ENCODE measurements around the gene NT5C1B.

NT5C1B gene

DNA sequence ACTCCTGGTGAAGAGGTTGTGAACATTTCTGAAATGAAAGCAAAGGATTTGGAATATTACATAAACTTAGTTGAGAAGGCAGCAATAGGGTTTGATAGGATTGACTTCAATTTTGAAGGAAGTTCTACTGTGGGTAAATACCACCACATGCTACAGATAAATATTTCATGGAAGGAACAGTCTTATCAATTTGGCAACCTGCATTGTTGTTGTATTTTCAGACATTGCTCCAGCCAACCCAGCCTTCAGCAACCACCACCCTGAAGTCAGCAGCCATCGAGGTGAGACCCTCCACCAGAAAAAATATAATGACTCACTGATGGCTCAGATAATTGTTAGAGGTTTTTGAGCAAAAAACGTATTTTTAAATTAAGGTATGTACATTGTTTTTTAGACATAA lies 38.9 kb downstream of the NT5C1B start:
- no peak overlapping the region for H3K27ac ChIP-seq (replicated peaks)
- no peaks in the 10 kb centered on the region for H3K27me3 ChIP-seq (ENCODE audit: insufficient read depth, poor library complexity, severe bottlenecking)
- no peak for TF ChIP-seq POLR2AphosphoS5 (IDR thresholded peaks at IDR 0.05; ENCODE audit: low read depth)
- TF ChIP-seq, protein P1, sequence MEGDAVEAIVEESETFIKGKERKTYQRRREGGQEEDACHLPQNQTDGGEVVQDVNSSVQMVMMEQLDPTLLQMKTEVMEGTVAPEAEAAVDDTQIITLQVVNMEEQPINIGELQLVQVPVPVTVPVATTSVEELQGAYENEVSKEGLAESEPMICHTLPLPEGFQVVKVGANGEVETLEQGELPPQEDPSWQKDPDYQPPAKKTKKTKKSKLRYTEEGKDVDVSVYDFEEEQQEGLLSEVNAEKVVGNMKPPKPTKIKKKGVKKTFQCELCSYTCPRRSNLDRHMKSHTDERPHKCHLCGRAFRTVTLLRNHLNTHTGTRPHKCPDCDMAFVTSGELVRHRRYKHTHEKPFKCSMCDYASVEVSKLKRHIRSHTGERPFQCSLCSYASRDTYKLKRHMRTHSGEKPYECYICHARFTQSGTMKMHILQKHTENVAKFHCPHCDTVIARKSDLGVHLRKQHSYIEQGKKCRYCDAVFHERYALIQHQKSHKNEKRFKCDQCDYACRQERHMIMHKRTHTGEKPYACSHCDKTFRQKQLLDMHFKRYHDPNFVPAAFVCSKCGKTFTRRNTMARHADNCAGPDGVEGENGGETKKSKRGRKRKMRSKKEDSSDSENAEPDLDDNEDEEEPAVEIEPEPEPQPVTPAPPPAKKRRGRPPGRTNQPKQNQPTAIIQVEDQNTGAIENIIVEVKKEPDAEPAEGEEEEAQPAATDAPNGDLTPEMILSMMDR (IDR thresholded peaks at IDR 0.05; ENCODE audit: insufficient read depth, low read length): no peak
- no peak for TF ChIP-seq GABPA (IDR thresholded peaks at IDR 0.05; ENCODE audit: low read depth)
- TF ChIP-seq SPI1 (IDR thresholded peaks at IDR 0.05; ENCODE audit: borderline replicate concordance, low read depth): no peak
- TF ChIP-seq, protein P2, sequence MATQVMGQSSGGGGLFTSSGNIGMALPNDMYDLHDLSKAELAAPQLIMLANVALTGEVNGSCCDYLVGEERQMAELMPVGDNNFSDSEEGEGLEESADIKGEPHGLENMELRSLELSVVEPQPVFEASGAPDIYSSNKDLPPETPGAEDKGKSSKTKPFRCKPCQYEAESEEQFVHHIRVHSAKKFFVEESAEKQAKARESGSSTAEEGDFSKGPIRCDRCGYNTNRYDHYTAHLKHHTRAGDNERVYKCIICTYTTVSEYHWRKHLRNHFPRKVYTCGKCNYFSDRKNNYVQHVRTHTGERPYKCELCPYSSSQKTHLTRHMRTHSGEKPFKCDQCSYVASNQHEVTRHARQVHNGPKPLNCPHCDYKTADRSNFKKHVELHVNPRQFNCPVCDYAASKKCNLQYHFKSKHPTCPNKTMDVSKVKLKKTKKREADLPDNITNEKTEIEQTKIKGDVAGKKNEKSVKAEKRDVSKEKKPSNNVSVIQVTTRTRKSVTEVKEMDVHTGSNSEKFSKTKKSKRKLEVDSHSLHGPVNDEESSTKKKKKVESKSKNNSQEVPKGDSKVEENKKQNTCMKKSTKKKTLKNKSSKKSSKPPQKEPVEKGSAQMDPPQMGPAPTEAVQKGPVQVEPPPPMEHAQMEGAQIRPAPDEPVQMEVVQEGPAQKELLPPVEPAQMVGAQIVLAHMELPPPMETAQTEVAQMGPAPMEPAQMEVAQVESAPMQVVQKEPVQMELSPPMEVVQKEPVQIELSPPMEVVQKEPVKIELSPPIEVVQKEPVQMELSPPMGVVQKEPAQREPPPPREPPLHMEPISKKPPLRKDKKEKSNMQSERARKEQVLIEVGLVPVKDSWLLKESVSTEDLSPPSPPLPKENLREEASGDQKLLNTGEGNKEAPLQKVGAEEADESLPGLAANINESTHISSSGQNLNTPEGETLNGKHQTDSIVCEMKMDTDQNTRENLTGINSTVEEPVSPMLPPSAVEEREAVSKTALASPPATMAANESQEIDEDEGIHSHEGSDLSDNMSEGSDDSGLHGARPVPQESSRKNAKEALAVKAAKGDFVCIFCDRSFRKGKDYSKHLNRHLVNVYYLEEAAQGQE (IDR thresholded peaks at IDR 0.05; ENCODE audit: insufficient replicate concordance, low read depth): no peak
- no peak overlapping the region for H3K4me3 ChIP-seq (replicated peaks; ENCODE audit: insufficient read depth, low read length)
- DNase-seq (ENCODE audit: low read depth in 1 of 2, low spot score in 1 of 2): no peak

DNA sequence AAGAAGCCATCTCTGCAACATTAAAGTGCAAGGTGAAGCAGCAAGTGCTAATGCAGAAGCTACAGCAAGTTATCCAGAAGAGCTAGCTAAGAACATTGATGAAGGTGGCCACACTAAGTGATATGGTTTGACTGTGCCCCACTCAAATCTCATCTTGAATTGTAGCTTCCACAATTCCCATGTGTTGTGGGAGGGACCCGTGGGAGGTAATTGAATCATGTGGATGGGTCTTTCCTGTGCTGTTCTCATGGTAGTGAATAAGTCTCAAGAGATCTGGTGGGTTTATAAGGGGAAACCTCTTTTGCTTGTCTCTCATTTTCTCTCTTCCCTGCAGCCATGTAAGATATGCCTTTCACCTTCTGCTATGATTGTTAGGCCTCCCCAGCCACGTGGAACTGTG lies 40.3 kb downstream of the NT5C1B start:
- no peak overlapping the region for H3K4me3 ChIP-seq (replicated peaks; ENCODE audit: insufficient read depth, low read length)
- no peak overlapping the region for H3K27ac ChIP-seq (replicated peaks)
- H3K27me3 ChIP-seq (ENCODE audit: insufficient read depth, poor library complexity, severe bottlenecking): no peaks in the 10 kb centered on the region
- TF ChIP-seq POLR2AphosphoS5 (IDR thresholded peaks at IDR 0.05; ENCODE audit: low read depth) (no peak), GABPA (IDR thresholded peaks at IDR 0.05; ENCODE audit: low read depth) (no peak), SPI1 (IDR thresholded peaks at IDR 0.05; ENCODE audit: borderline replicate concordance, low read depth) (no peak)
- TF ChIP-seq, protein P1 (IDR thresholded peaks at IDR 0.05; ENCODE audit: insufficient read depth, low read length): no peak
- TF ChIP-seq, protein P2 (IDR thresholded peaks at IDR 0.05; ENCODE audit: insufficient replicate concordance, low read depth): no peak
- no peak for DNase-seq (ENCODE audit: low read depth in 1 of 2, low spot score in 1 of 2)

DNA sequence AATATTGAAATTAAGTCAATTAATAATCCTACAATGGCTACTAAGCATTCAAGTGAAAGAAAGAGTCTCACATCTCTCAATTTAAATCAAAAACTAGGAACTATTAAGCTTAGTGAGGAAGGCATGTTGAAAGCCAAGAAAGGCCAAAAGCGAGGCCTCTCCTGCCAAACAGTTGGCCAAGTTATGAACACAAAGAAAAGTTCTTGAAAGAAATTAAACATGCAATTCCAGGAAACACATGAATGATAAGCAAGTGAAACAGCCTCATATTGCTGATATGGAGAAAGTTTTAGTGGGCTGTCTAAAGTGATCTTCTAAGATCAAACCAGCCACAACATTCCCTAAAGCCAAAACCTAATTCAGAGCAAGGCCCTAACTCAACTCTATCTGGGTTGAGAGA lies 40.7 kb downstream of the NT5C1B start:
- Histone ChIP-seq H3K27ac (replicated peaks) (no peak overlapping the region), H3K4me3 (replicated peaks; ENCODE audit: insufficient read depth, low read length) (no peak overlapping the region), H3K27me3 (ENCODE audit: insufficient read depth, poor library complexity, severe bottlenecking) (no peaks in the 10 kb centered on the region)
- DNase-seq (ENCODE audit: low read depth in 1 of 2, low spot score in 1 of 2): no peak
- TF ChIP-seq GABPA (IDR thresholded peaks at IDR 0.05; ENCODE audit: low read depth) (no peak), POLR2AphosphoS5 (IDR thresholded peaks at IDR 0.05; ENCODE audit: low read depth) (no peak), SPI1 (IDR thresholded peaks at IDR 0.05; ENCODE audit: borderline replicate concordance, low read depth) (no peak)
- TF ChIP-seq, protein P2 (IDR thresholded peaks at IDR 0.05; ENCODE audit: insufficient replicate concordance, low read depth): no peak
- TF ChIP-seq, protein P1 (IDR thresholded peaks at IDR 0.05; ENCODE audit: insufficient read depth, low read length): no peak
